OCI-LY7 (cell line): ENCODE data around the gene HERC2. TPM values are rescaled to one million over a fixed set of nuclear protein-coding genes. Genes with fewer than 3 reads are reported as not detected.
"Not testable (repeated sequence)": the region's sequence is repeated elsewhere in the genome, so short reads cannot be mapped to it uniquely, and the experiment has no call there.

Source experiments
- BruUV-seq: library from RNA; stranded (reverse); fragments of 400-500 nt; replicated peaks from 2 replicates; lab custom pipeline; 2021; lab: Mats Ljungman, UMichigan
- CTCF ChIA-PET: fragments of 300-600 bp; sonication (Branson Sonifier 250); formaldehyde crosslinking; loops from one replicate; lab custom pipeline; 2022; ENCODE audit warnings: antibody characterized with exemption; ENCODE audit not compliant: unreplicated experiment; lab: Charles Lee
- POLR2A ChIA-PET: fragments of 300-600 bp; sonication (Branson Sonifier 250); formaldehyde crosslinking; loops from one replicate; lab custom pipeline; 2022; ENCODE audit warnings: antibody characterized with exemption; lab: Charles Lee
- DNase-seq: peaks from one replicate; pipeline ENCODE4 v3.0.0-alpha.2; 2015; ENCODE audit warnings: low spot score
- H2AFZ ChIP-seq: fragments of 200-600 bp; sonication (generic), shearing (Covaris generic); 2 replicates; pipeline ENCODE4 v1.6.1; 2014; ENCODE audit warnings: mild to moderate bottlenecking, antibody characterized with exemption, low read length, moderate library complexity
- H3K27ac ChIP-seq: fragments of 200-600 bp; sonication (generic); 2 replicates; pipeline ENCODE4 v1.5.1; 2014; ENCODE audit warnings: mixed run types, low read depth, mild to moderate bottlenecking, moderate library complexity, low read length, inconsistent platforms; ENCODE audit not compliant: poor library complexity, severe bottlenecking
- H3K36me3 ChIP-seq: fragments of 200-600 bp; sonication (generic); 2 replicates; pipeline ENCODE4 v1.6.1; 2014; ENCODE audit warnings: mild to moderate bottlenecking, antibody characterized with exemption, low read length, moderate library complexity, mixed read lengths; ENCODE audit not compliant: insufficient read depth
- H3K4me1 ChIP-seq: fragments of 200-600 bp; sonication (generic); 2 replicates; pipeline ENCODE4 v1.5.1; 2014; ENCODE audit warnings: mild to moderate bottlenecking, low read length; ENCODE audit not compliant: insufficient read depth, poor library complexity, severe bottlenecking
- H3K4me2 ChIP-seq: fragments of 200-600 bp; sonication (generic); 2 replicates; pipeline ENCODE4 v1.6.1; 2014; ENCODE audit warnings: mild to moderate bottlenecking, low read length
- H3K4me3 ChIP-seq: fragments of 200-600 bp; sonication (generic); 2 replicates; pipeline ENCODE4 v1.5.1; 2014; ENCODE audit warnings: mild to moderate bottlenecking, low read depth, low read length; ENCODE audit not compliant: poor library complexity, severe bottlenecking
- H3K79me2 ChIP-seq: fragments of 200-600 bp; sonication (generic); 2 replicates; pipeline ENCODE4 v1.6.1; 2016; ENCODE audit warnings: low read depth, mild to moderate bottlenecking, low read length, moderate library complexity, mixed read lengths; ENCODE audit not compliant: insufficient read depth
- H3K9me2 ChIP-seq: fragments of 200-600 bp; sonication (generic); 2 replicates; pipeline ENCODE4 v1.6.1; 2016; ENCODE audit warnings: mild to moderate bottlenecking, low read length, mixed read lengths; ENCODE audit not compliant: insufficient read depth
- H3K9me3 ChIP-seq: fragments of 200-600 bp; sonication (generic); 2 replicates; pipeline ENCODE4 v1.6.1; 2014; ENCODE audit warnings: mild to moderate bottlenecking, mixed run types, low read length, mixed read lengths
- H4K20me1 ChIP-seq: fragments of 200-600 bp; sonication (generic); 2 replicates; pipeline ENCODE4 v1.6.1; 2014; ENCODE audit warnings: mild to moderate bottlenecking, antibody characterized with exemption, low read length, moderate library complexity, mixed read lengths; ENCODE audit not compliant: insufficient read depth
- intact Hi-C: fragments of 100-400 bp; cut with micrococcal nuclease; formaldehyde crosslinking; loops from one replicate; pipeline ENCODE4 v1.10.0; 2022; ENCODE audit not compliant: unreplicated experiment
- total RNA-seq, 2 experiments: library from RNA; depleted of rRNA in 1 of 2; stranded (reverse); fragments of >200 nt in 1 of 2; shearing (Covaris generic) in 1 of 2; gene quantifications; 2 replicates each; pipeline ENCODE4 v1.2.3, GENCODE V29; 2014 to 2022

Gene HERC2
- total RNA-seq, 2 experiments from 2014 or later: 55.5 to 94.0 TPM

- H3K4me1 ChIP-seq, H4K20me1 ChIP-seq, H3K79me2 ChIP-seq, H3K9me2 ChIP-seq, CTCF ChIA-PET, H2AFZ ChIP-seq, BruUV-seq, intact Hi-C loops, H3K4me2 ChIP-seq, H3K9me3 ChIP-seq, DNase-seq, POLR2A ChIA-PET, H3K4me3 ChIP-seq, H3K27ac ChIP-seq: not testable (repeated sequence)
- H3K36me3 ChIP-seq: peaks cover 30% of the 10 kb centered on the region
Observed at GRCh38 chr15:28318122-28318521, 3.9 kb downstream of the HERC2 start.

GRCh38 chr15:28316958-28317357, 5.0 kb downstream of the HERC2 start:
- H3K36me3 ChIP-seq: peaks cover 30% of the 10 kb centered on the region
- H4K20me1 ChIP-seq, H3K4me2 ChIP-seq, H3K9me2 ChIP-seq, H3K4me3 ChIP-seq, H3K79me2 ChIP-seq, DNase-seq, H3K9me3 ChIP-seq, H3K4me1 ChIP-seq, POLR2A ChIA-PET, CTCF ChIA-PET, H2AFZ ChIP-seq, BruUV-seq, intact Hi-C loops, H3K27ac ChIP-seq: not testable (repeated sequence)

GRCh38 chr15:28310454-28310853, 11.5 kb downstream of the HERC2 start:
- BruUV-seq, H3K9me3 ChIP-seq, H3K9me2 ChIP-seq, H3K79me2 ChIP-seq, POLR2A ChIA-PET, H4K20me1 ChIP-seq, H3K4me1 ChIP-seq, CTCF ChIA-PET, intact Hi-C loops, DNase-seq, H3K4me2 ChIP-seq, H3K4me3 ChIP-seq, H3K27ac ChIP-seq, H2AFZ ChIP-seq: not testable (repeated sequence)
- H3K36me3 ChIP-seq: peaks cover 28% of the 10 kb centered on the region

- H3K4me3 ChIP-seq, POLR2A ChIA-PET, H2AFZ ChIP-seq, H3K9me2 ChIP-seq, H4K20me1 ChIP-seq, H3K4me1 ChIP-seq, H3K27ac ChIP-seq, BruUV-seq, CTCF ChIA-PET, DNase-seq, H3K79me2 ChIP-seq, H3K4me2 ChIP-seq, intact Hi-C loops, H3K9me3 ChIP-seq: not testable (repeated sequence)
- peaks cover 20% of the 10 kb centered on the region for H3K36me3 ChIP-seq
Observed at GRCh38 chr15:28308718-28309117, 13.3 kb downstream of the HERC2 start.

- H3K9me2 ChIP-seq, POLR2A ChIA-PET, H3K4me2 ChIP-seq, H3K4me3 ChIP-seq, intact Hi-C loops, BruUV-seq, H3K27ac ChIP-seq, H3K79me2 ChIP-seq, H3K9me3 ChIP-seq, H4K20me1 ChIP-seq, H2AFZ ChIP-seq, DNase-seq, H3K4me1 ChIP-seq, CTCF ChIA-PET: not testable (repeated sequence)
- peaks cover 16% of the 10 kb centered on the region for H3K36me3 ChIP-seq
Observed at GRCh38 chr15:28305700-28306099, 16.3 kb downstream of the HERC2 start.

- H3K9me2 ChIP-seq, H2AFZ ChIP-seq, H3K27ac ChIP-seq, POLR2A ChIA-PET, H3K4me1 ChIP-seq, H3K4me3 ChIP-seq, H3K4me2 ChIP-seq, DNase-seq, intact Hi-C loops, CTCF ChIA-PET, BruUV-seq, H4K20me1 ChIP-seq, H3K79me2 ChIP-seq, H3K9me3 ChIP-seq: not testable (repeated sequence)
- H3K36me3 ChIP-seq: peaks cover 11% of the 10 kb centered on the region
Observed at GRCh38 chr15:28297434-28297833, 24.5 kb downstream of the HERC2 start.

- intact Hi-C loops, DNase-seq, H3K9me3 ChIP-seq, H3K79me2 ChIP-seq, H4K20me1 ChIP-seq, POLR2A ChIA-PET, H2AFZ ChIP-seq, BruUV-seq, H3K27ac ChIP-seq, H3K4me3 ChIP-seq, H3K4me2 ChIP-seq, H3K4me1 ChIP-seq, H3K9me2 ChIP-seq, CTCF ChIA-PET: not testable (repeated sequence)
- H3K36me3 ChIP-seq: peaks cover 17% of the 10 kb centered on the region
Observed at GRCh38 chr15:28296814-28297213, 25.2 kb downstream of the HERC2 start.
